HepG2 (cell line): Measurements from ENCODE around the gene ATP12A.

ENCODE experiments used
- BCLAF1 ChIP-seq: fragments of 450-650 bp; IDR thresholded peaks from 2 replicates; pipeline ENCODE4 v1.6.1; 2017; ENCODE audit warnings: mild to moderate bottlenecking
- CENPX ChIP-seq: sonication (generic); formaldehyde crosslinking; IDR thresholded peaks from 2 replicates; pipeline ENCODE4 v1.9.0; 2021; ENCODE audit warnings: mild to moderate bottlenecking, missing genetic modification reagents, moderate library complexity
- FOXP4 ChIP-seq: sonication (generic); formaldehyde crosslinking; IDR thresholded peaks from 2 replicates; pipeline ENCODE4 v1.4.0; 2020; ENCODE audit warnings: missing genetic modification reagents
- GTF2F1 ChIP-seq: fragments of 150-350 bp; IDR thresholded peaks from 2 replicates; pipeline ENCODE4 v1.6.1; 2014; ENCODE audit warnings: low read length
- HMGXB4 ChIP-seq, 2 experiments: sonication (generic) in 1 of 2; formaldehyde crosslinking in 1 of 2; IDR thresholded peaks; 2 replicates each; pipeline versions ENCODE4 v1.4.0 to v1.6.1; 2018 to 2020; ENCODE audit warnings: missing genetic modification reagents in 2 of 2, borderline replicate concordance in 1 of 2, low read depth in 1 of 2, mild to moderate bottlenecking in 1 of 2, missing biosample characterization in 1 of 2
- MBD4 ChIP-seq: IDR thresholded peaks from 2 replicates; pipeline ENCODE4 v1.6.1; 2012; ENCODE audit warnings: low read length, inconsistent platforms, borderline replicate concordance
- PHF20 ChIP-seq: sonication (generic); formaldehyde crosslinking; IDR thresholded peaks from 2 replicates; pipeline ENCODE4 v1.5.0; 2020; ENCODE audit warnings: mild to moderate bottlenecking, missing genetic modification reagents
- TAF1 ChIP-seq: sonication (generic); formaldehyde crosslinking; IDR thresholded peaks from 2 replicates; pipeline ENCODE4 v1.4.0; 2020; ENCODE audit warnings: missing genetic modification reagents
- YY1 ChIP-seq: IDR thresholded peaks from 2 replicates; pipeline ENCODE4 v1.6.1; 2011; ENCODE audit warnings: low read length, low read depth, moderate library complexity, mild to moderate bottlenecking; ENCODE audit not compliant: insufficient read depth, insufficient replicate concordance

DNA sequence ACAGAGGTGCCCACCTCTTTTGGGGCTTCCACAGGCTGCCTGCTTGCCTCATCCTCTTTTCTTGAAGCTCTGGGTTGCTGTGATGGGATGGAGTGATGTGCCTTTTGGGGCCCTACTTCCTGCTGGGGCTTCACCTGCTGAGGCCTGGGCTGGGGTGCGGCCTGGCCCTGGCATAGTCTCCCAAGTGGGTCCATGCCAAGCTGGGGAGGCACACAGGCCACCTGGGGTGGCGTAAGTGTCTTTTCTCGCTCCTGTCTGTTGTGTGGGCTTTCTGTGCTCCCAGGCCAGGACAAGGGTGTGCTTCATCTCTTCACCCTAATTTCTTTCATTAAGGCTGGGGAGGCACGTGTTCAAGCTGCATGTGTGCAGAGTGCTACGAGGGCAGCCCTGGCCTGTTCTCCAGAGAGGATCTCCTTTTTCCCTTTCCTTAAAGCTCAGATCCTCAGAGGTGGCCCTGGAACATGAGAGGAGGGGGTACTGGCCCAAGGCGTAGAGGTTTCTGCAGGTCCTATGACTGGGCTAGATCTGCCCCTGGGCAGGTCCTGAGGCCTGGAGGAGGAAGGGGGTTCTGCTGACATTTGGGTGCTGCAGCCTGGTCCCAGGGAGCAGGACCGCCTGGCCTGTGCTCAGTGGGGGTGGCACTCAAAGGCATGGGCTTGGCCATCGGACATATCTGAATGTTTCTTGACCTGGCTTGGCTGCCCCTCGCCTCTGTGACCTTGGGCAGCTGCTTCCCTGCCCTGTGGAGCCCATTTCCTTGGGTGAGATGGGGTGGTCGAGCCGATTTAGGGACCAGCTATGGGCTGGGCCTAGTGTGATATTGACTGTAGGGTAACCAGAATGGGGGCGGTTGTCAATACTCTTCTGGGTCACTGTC is 60.0 kb downstream of the ATP12A start:
- TF ChIP-seq TAF1 (no peak), FOXP4 (CRISPR knock-in tag) (no peak), BCLAF1 (no peak), YY1 (no peak), CENPX (CRISPR knock-in tag) (no peak), GTF2F1 (no peak), PHF20 (no peak), MBD4 (no peak), HMGXB4 (CRISPR knock-in tag; IDR thresholded peaks at IDR 0.05; ENCODE audit: borderline replicate concordance in 1 of 2, low read depth in 1 of 2) (no peak)
